T-helper 2 cell treated with Interferon-gamma antibody and Interleukin-4, amounts not matched to agents 5 μg/mL and 100 μg/mL, for 36 hours (primary cell): ENCODE results near the gene FBXW11.
"Not testable (repeated sequence)": the region's sequence is repeated elsewhere in the genome, so short reads cannot be mapped to it uniquely, and the experiment has no call there.

Experiments used
- DNase-seq: peaks from one replicate; pipeline ENCODE4 v3.0.0; 2021; ENCODE audit warnings: low spot score
- H3K27ac Mint-ChIP-seq: one replicate; pipeline ENCODE4 v1.8.0; 2021; ENCODE audit warnings: mild to moderate bottlenecking, mixed read lengths
- H3K27me3 Mint-ChIP-seq: one replicate; pipeline ENCODE4 v1.8.0; 2021; ENCODE audit warnings: low read depth, mixed read lengths
- H3K36me3 Mint-ChIP-seq: one replicate; pipeline ENCODE4 v1.8.0; 2021; ENCODE audit warnings: low read depth, mixed read lengths
- H3K4me1 Mint-ChIP-seq: one replicate; pipeline ENCODE4 v1.8.0; 2021; ENCODE audit warnings: low read depth, mixed read lengths
- H3K4me3 Mint-ChIP-seq: one replicate; pipeline ENCODE4 v1.8.0; 2022; ENCODE audit warnings: mild to moderate bottlenecking, moderate library complexity, mixed read lengths
- H3K9me3 Mint-ChIP-seq: one replicate; pipeline ENCODE4 v1.8.0; 2021; ENCODE audit warnings: mixed read lengths

The FBXW11 gene

GRCh38 chr5:171897231-171897630, 109.2 kb downstream of the FBXW11 start:
- DNase-seq = no peak
- H3K4me3 Mint-ChIP-seq = no peak overlapping the region
- no peak overlapping the region for H3K27ac Mint-ChIP-seq
- H3K27me3 Mint-ChIP-seq = no peaks in the 10 kb centered on the region
- peaks cover 8% of the 10 kb centered on the region for H3K36me3 Mint-ChIP-seq
- H3K9me3 Mint-ChIP-seq = no peaks in the 10 kb centered on the region
- H3K4me1 Mint-ChIP-seq = peaks cover 2% of the 10 kb centered on the region

GRCh38 chr5:171895081-171895480, 111.4 kb downstream of the FBXW11 start:
- H3K36me3 Mint-ChIP-seq = peaks cover 13% of the 10 kb centered on the region

DNA sequence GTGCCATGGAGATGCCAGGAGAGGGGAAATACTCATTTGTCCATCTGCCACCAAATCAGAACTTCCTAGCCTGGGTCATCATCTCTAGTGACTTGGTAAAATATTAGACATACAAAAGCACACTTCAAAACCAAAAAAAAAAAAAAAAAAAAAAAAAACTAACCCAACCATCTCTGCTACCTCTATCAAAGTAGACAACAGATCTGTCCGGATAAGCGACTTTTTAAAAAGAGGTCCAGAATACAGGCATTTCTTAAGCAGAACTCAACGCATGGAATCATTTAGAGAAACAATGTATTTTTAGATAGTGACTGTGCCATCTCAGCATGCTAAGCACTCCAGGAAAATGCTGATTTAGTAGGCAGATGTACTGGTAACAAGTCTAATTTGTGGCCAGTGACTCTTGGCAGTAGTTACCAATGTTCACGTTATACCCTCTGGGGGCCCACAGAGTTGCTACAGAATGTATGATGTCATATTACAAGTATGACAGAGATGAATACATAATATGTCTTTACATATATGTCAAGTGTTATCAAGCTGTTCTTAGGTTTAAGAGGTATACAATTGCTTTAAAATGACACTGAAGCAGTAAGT, 113.0 kb downstream of the FBXW11 start:
- no peak for DNase-seq
- no peaks in the 10 kb centered on the region for H3K9me3 Mint-ChIP-seq
- peaks cover under 1% of the 10 kb centered on the region for H3K4me1 Mint-ChIP-seq
- H3K27ac Mint-ChIP-seq = no peak overlapping the region
- no peaks in the 10 kb centered on the region for H3K27me3 Mint-ChIP-seq
- H3K36me3 Mint-ChIP-seq = peaks cover 18% of the 10 kb centered on the region
- H3K4me3 Mint-ChIP-seq = no peak overlapping the region

More at GRCh38 chr5:171895081-171895480, 111.4 kb downstream of the FBXW11 start:
- Mint-ChIP-seq H3K4me3 (no peak overlapping the region), H3K9me3 (no peaks in the 10 kb centered on the region), H3K27ac (no peak overlapping the region), H3K4me1 (peaks cover 2% of the 10 kb centered on the region), H3K27me3 (no peaks in the 10 kb centered on the region)
- no peak for DNase-seq

DNA sequence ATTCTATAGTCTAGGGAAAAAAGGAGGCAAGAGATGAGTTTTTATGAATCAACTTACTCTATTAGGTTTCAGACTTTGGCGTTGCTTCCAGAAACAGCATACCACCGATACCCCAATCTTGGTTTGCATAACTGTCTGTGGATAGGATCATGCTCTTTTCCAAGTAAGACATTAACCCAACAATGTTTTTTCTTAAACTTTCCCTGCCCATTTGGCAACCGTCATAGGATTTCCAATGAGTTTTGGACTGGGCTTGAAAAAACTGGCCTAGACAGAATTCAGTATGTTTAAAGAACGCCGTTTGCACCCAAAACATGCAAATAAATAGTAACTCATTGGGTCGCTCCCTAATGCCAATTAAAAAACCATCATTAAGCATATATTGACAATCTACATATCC, 114.8 kb downstream of the FBXW11 start:
- Mint-ChIP-seq H3K4me1 (no peaks in the 10 kb centered on the region), H3K27ac (no peak overlapping the region), H3K9me3 (no peaks in the 10 kb centered on the region), H3K27me3 (no peaks in the 10 kb centered on the region), H3K36me3 (peaks cover 16% of the 10 kb centered on the region), H3K4me3 (no peak overlapping the region)
- DNase-seq = no peak

- H3K36me3 Mint-ChIP-seq = peaks cover 13% of the 10 kb centered on the region
- no peaks in the 10 kb centered on the region for H3K4me1 Mint-ChIP-seq
Measured at GRCh38 chr5:171891150-171891549, 115.3 kb downstream of the FBXW11 start.

DNA sequence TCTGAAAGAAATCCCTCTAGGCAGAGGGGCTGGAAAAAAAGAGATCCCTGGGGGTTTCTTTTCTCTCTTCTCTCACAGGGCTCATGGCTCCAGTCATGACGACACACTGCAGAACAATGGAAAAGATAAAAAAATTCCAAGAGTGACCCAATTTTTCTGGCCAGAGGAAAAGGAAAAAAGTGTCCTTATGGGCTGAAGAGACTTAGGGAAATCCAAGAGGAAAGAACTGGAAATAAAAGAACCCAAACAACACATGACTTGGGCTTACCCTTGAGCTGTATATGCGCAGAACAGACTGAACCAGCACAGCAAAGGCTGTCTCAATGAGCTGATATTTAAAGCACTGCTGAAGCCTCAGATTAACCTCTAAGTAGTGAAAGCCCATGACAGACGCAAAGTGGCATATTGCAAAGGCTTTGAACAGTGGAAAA, 118.4 kb downstream of the FBXW11 start:
- Mint-ChIP-seq H3K27ac (no peak overlapping the region), H3K4me1 (no peaks in the 10 kb centered on the region), H3K36me3 (peaks cover 27% of the 10 kb centered on the region), H3K27me3 (no peaks in the 10 kb centered on the region), H3K9me3 (no peaks in the 10 kb centered on the region), H3K4me3 (no peak overlapping the region)
- no peak for DNase-seq

More at GRCh38 chr5:171891150-171891549, 115.3 kb downstream of the FBXW11 start:
- Mint-ChIP-seq H3K4me3 (no peak overlapping the region), H3K27me3 (no peaks in the 10 kb centered on the region), H3K9me3 (no peaks in the 10 kb centered on the region), H3K27ac (no peak overlapping the region)
- DNase-seq = no peak

DNA sequence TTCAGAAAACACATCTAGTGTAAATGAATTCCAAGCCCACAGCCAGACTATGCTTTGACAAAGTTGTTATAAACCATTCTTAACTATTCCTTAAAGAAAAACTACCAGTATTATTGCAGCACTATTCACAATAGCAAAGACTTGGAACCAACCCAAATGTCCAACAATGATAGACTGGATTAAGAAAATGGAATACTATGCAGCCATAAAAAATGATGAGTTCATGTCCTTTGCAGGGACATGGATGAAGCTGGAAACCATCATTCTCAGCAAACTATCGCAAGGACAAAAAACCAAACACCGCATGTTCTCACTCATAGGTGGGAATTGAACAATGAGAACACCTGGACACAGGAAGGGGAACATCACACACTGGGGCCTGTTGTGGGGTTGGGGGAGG, 120.4 kb downstream of the FBXW11 start:
- H3K36me3 Mint-ChIP-seq = peaks cover 26% of the 10 kb centered on the region

GRCh38 chr5:171882118-171882517, 124.3 kb downstream of the FBXW11 start:
- H3K4me1 Mint-ChIP-seq = peaks cover 4% of the 10 kb centered on the region
- H3K27me3 Mint-ChIP-seq = no peaks in the 10 kb centered on the region
- H3K9me3 Mint-ChIP-seq = no peaks in the 10 kb centered on the region
- DNase-seq = peak; percentile 7
- peaks cover 23% of the 10 kb centered on the region for H3K36me3 Mint-ChIP-seq
- H3K27ac Mint-ChIP-seq = no peak overlapping the region
- H3K4me3 Mint-ChIP-seq = no peak overlapping the region

More for the DNA sequence above, 120.4 kb downstream of the FBXW11 start:
- H3K9me3 Mint-ChIP-seq, DNase-seq, H3K27me3 Mint-ChIP-seq, H3K4me1 Mint-ChIP-seq, H3K4me3 Mint-ChIP-seq, H3K27ac Mint-ChIP-seq: not testable (repeated sequence)

GRCh38 chr5:171874234-171874633, 132.2 kb downstream of the FBXW11 start:
- Mint-ChIP-seq H3K4me3 (no peak overlapping the region), H3K36me3 (peaks cover 33% of the 10 kb centered on the region), H3K4me1 (peaks cover 2% of the 10 kb centered on the region), H3K27me3 (no peaks in the 10 kb centered on the region), H3K9me3 (no peaks in the 10 kb centered on the region), H3K27ac (no peak overlapping the region)
- no peak for DNase-seq

- peaks cover 40% of the 10 kb centered on the region for H3K36me3 Mint-ChIP-seq
Measured at GRCh38 chr5:171872666-171873065, 133.8 kb downstream of the FBXW11 start.

GRCh38 chr5:171871711-171872110, 134.7 kb downstream of the FBXW11 start:
- Mint-ChIP-seq H3K4me1 (peaks cover 2% of the 10 kb centered on the region), H3K36me3 (peaks cover 39% of the 10 kb centered on the region), H3K4me3 (no peak overlapping the region), H3K9me3 (no peaks in the 10 kb centered on the region), H3K27ac (no peak overlapping the region), H3K27me3 (no peaks in the 10 kb centered on the region)
- DNase-seq = no peak

More at GRCh38 chr5:171872666-171873065, 133.8 kb downstream of the FBXW11 start:
- Mint-ChIP-seq H3K27ac (no peak overlapping the region), H3K4me3 (no peak overlapping the region), H3K9me3 (no peaks in the 10 kb centered on the region), H3K27me3 (no peaks in the 10 kb centered on the region), H3K4me1 (peaks cover 2% of the 10 kb centered on the region)
- DNase-seq = no peak

DNA sequence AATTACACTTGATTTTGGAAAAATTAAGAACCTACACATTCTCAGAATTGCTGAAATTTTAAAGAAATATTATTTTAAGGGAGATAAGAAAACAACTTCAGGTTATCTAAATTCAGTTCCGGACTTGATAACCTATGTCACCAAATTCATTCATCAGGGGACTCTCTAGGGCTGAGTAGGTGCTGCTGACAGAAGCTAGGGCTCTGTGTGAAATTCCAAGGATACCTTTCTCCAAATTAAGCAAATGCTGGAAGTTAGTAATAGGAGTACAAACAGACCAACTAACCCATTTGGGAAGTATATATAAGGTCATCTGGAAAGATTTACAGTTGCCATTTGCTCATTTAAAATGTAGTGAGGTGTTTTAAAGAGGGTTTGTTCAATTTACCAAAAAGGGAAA, 136.5 kb downstream of the FBXW11 start:
- peaks cover 18% of the 10 kb centered on the region for H3K4me1 Mint-ChIP-seq
- H3K36me3 Mint-ChIP-seq = peaks cover 32% of the 10 kb centered on the region
- H3K9me3 Mint-ChIP-seq = no peaks in the 10 kb centered on the region
- H3K27me3 Mint-ChIP-seq = no peaks in the 10 kb centered on the region
- H3K4me3 Mint-ChIP-seq = no peak overlapping the region
- no peak for DNase-seq
- H3K27ac Mint-ChIP-seq = no peak overlapping the region

- no peak overlapping the region for H3K4me3 Mint-ChIP-seq
- H3K36me3 Mint-ChIP-seq = peaks cover 29% of the 10 kb centered on the region
- no peaks in the 10 kb centered on the region for H3K27me3 Mint-ChIP-seq
- no peak for DNase-seq
- H3K4me1 Mint-ChIP-seq = peaks cover 18% of the 10 kb centered on the region
- no peaks in the 10 kb centered on the region for H3K9me3 Mint-ChIP-seq
- no peak overlapping the region for H3K27ac Mint-ChIP-seq
Measured at GRCh38 chr5:171868236-171868635, 138.2 kb downstream of the FBXW11 start.

DNA sequence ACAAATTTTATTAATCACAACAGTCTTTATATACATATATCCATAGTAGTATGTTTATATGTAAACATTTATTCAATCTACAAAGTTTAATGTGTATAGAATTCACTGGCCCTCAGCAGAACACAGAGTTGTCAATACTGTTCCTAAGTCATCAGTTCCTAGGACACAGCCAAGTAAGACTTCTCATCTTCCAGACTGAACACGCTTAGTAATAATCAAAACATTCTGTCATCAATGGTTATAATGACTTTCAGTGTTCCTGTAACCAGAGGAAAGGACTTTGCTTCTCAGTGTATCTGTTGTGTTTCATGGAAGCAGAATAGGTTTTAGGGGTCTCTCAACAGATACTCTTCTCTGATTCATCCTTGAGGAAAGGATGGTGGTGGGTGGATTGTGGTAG, 138.7 kb downstream of the FBXW11 start:
- peaks cover 29% of the 10 kb centered on the region for H3K36me3 Mint-ChIP-seq
- H3K9me3 Mint-ChIP-seq = no peaks in the 10 kb centered on the region
- no peak for DNase-seq
- no peak overlapping the region for H3K27ac Mint-ChIP-seq
- no peaks in the 10 kb centered on the region for H3K27me3 Mint-ChIP-seq
- peaks cover 18% of the 10 kb centered on the region for H3K4me1 Mint-ChIP-seq
- no peak overlapping the region for H3K4me3 Mint-ChIP-seq

DNA sequence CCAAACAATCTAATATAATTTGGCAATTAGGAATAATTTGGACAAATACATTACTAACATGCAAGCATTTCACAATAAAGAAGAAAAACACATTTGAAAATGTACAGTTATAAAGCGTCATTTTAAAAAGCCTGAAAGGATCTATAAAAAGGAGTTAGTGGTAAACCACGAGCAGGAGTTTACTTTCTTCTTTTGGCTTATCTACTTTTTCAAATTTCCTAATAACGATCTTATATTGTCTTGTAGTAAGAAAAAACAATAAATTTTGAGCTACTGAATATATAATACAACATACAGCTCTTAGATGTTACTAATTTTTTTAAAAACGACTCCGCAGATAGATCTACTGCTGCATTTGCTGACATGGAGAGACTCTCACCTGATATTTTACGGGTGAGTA, 141.0 kb downstream of the FBXW11 start:
- Mint-ChIP-seq H3K4me1 (peaks cover 17% of the 10 kb centered on the region), H3K27ac (no peak overlapping the region), H3K27me3 (no peaks in the 10 kb centered on the region), H3K36me3 (peaks cover 25% of the 10 kb centered on the region), H3K4me3 (peak overlapping the region; percentile 9), H3K9me3 (no peaks in the 10 kb centered on the region)
- DNase-seq = no peak
